D721Med (cell line): ENCODE results near the gene LRP1B.

Source experiments
- DNase-seq: peaks from one replicate; pipeline ENCODE4 v3.0.0; 2011; ENCODE audit warnings: low spot score; ENCODE audit not compliant: insufficient read length
- FAIRE-seq: peaks from 2 replicates; lab custom pipeline; 2011; peaks lifted over from hg19 to GRCh38; lab: Jason Lieb, UNC
- CTCF ChIP-seq: IDR thresholded peaks from 2 replicates; pipeline ENCODE4 v1.5.1; 2012; ENCODE audit warnings: mild to moderate bottlenecking, control low read depth; ENCODE audit not compliant: insufficient read depth; ENCODE audit errors: missing control alignments

Gene LRP1B

GRCh38 chr2:141555876-141556470, 574.8 kb downstream of the LRP1B start:
- no peak for TF ChIP-seq CTCF
- FAIRE-seq (no peak), DNase-seq (no peak)

GRCh38 chr2:141554810-141555209, 576.0 kb downstream of the LRP1B start:
- FAIRE-seq (no peak), DNase-seq (no peak)
- peak; percentile 61 for TF ChIP-seq CTCF

- TF ChIP-seq CTCF = no peak
- FAIRE-seq (no peak), DNase-seq (no peak)
These were observed 596.0 kb downstream of the LRP1B start for GRCh38 chr2:141534666-141535362.

GRCh38 chr2:141529659-141530058, 601.2 kb downstream of the LRP1B start:
- TF ChIP-seq CTCF = no peak
- no peak for DNase-seq
- no peak for FAIRE-seq

GRCh38 chr2:141528990-141529389, 601.8 kb downstream of the LRP1B start:
- DNase-seq (no peak), FAIRE-seq (no peak)
- TF ChIP-seq CTCF = no peak

GRCh38 chr2:141526760-141527159, 604.1 kb downstream of the LRP1B start:
- DNase-seq (no peak), FAIRE-seq (no peak)
- TF ChIP-seq CTCF = no peak

GRCh38 chr2:141524777-141525176, 606.0 kb downstream of the LRP1B start:
- FAIRE-seq (no peak), DNase-seq (no peak)
- no peak for TF ChIP-seq CTCF
